Left lung (tissue), 10 donors: ENCODE measurements around the gene SLC22A17. TPM values are rescaled to one million over a fixed set of nuclear protein-coding genes. Genes with fewer than 3 reads are reported as not detected.

Source experiments
- ATAC-seq: fragments of 200-7000 bp; cut with Tn5 transposase; one replicate; pipeline ENCODE4 v1.9.1; 2020; ENCODE audit warnings: moderate library complexity
- DNase-seq, 4 donors: peaks; one replicate each; pipeline ENCODE4 v3.0.0-alpha.2; 2013 to 2020
- H3K27ac ChIP-seq, 2 donors: fragments of 200-600 bp; sonication (generic) in 1 of 2; one replicate each; pipeline versions ENCODE4 v1.5.0 to v1.8.0; 2020 to 2021
- H3K27me3 ChIP-seq, 2 donors: fragments of 200-600 bp; sonication (generic) in 1 of 2; one replicate each; pipeline versions ENCODE4 v1.5.0 to v1.8.0; 2020 to 2021
- H3K36me3 ChIP-seq, 2 donors: fragments of 200-600 bp; sonication (generic) in 1 of 2; one replicate each; pipeline versions ENCODE4 v1.5.0 to v1.8.0; 2020 to 2021
- H3K4me1 ChIP-seq, 2 donors: fragments of 200-600 bp; one replicate each; pipeline ENCODE4 v1.8.0; 2021
- H3K4me3 ChIP-seq, 2 donors: fragments of 200-600 bp; sonication (generic) in 1 of 2; one replicate each; pipeline versions ENCODE4 v1.5.0 to v1.8.0; 2020 to 2021; ENCODE audit warnings: mild to moderate bottlenecking in 1 of 2
- H3K9me3 ChIP-seq, 2 donors: fragments of 200-600 bp; sonication (generic) in 1 of 2; one replicate each; pipeline versions ENCODE4 v1.5.0 to v1.8.0; 2020 to 2021
- CTCF ChIP-seq, 2 donors: fragments of 200-600 bp; sonication (generic) in 1 of 2; IDR thresholded peaks; one replicate each; pipeline versions ENCODE4 v1.5.0 to v1.8.0; 2021; ENCODE audit warnings: antibody characterized with exemption in 2 of 2
- intact Hi-C, 2 donors: fragments of 100-400 bp; cut with DNase I; formaldehyde crosslinking; loops; one replicate each; pipeline versions ENCODE4 v1.11.2 to v1.14.2; 2022
- polyA plus RNA-seq, 6 donors: library from polyadenylated mRNA; unstranded; fragments of 120-200 nt; gene quantifications; one replicate each; pipeline ENCODE4 v1.2.1, GENCODE V29; 2013; ENCODE audit not compliant: insufficient read length in 6 of 6
- total RNA-seq, 2 donors: library from RNA; stranded (reverse); fragmentation: NEBNext Ultra II Directional; extraction: Animal tissue kit (Norgen Biotek cat#: 25700); gene quantifications; one replicate each; pipeline ENCODE4 v1.2.1, GENCODE V29; 2021
- donor health status: DM: no; HTN: yes; CAD: no.
- donor health status: DM: no; HTN: no; CAD: no.

Gene SLC22A17
- total and polyA plus RNA-seq, 8 donors: 13.2 to 41.5 (median 32.2) TPM

GRCh38 chr14:23355871-23356435, 3.3 kb upstream of the SLC22A17 start:
- DNase-seq (no peak), ATAC-seq (no peak)
- Histone ChIP-seq H3K4me3 (no peak overlapping the region), H3K4me1 (peaks cover 3 to 15% of the 10 kb centered on the region in 2 donors), H3K36me3 (peaks cover 0 to 6% of the 10 kb centered on the region in 2 donors), H3K27ac (no peak overlapping the region), H3K9me3 (no peaks in the 10 kb centered on the region), H3K27me3 (peaks cover 0 to 42% of the 10 kb centered on the region in 2 donors)
- no peak for TF ChIP-seq CTCF (IDR thresholded peaks at IDR 0.05)
- intact Hi-C loops: no loop called here

GRCh38 chr14:23354990-23355389, 2.3 kb upstream of the SLC22A17 start:
- peaks cover 0 to 47% of the 10 kb centered on the region in 2 donors for H3K27me3 ChIP-seq
- H3K36me3 ChIP-seq: peaks cover 0 to 6% of the 10 kb centered on the region in 2 donors
- H3K4me3 ChIP-seq: no peak overlapping the region
- TF ChIP-seq CTCF (IDR thresholded peaks at IDR 0.05): no peak
- H3K27ac ChIP-seq: no peak overlapping the region
- intact Hi-C loops: no loop called here
- peaks cover 3 to 15% of the 10 kb centered on the region in 2 donors for H3K4me1 ChIP-seq
- no peaks in the 10 kb centered on the region for H3K9me3 ChIP-seq
- DNase-seq: no peak
- no peak for ATAC-seq

GRCh38 chr14:23353433-23353780, 720 bp upstream of the SLC22A17 start:
- Histone ChIP-seq H3K27ac (no peak overlapping the region), H3K27me3 (peaks cover 0 to 47% of the 10 kb centered on the region in 2 donors), H3K9me3 (no peaks in the 10 kb centered on the region), H3K4me3 (no peak overlapping the region), H3K4me1 (peaks cover 3 to 15% of the 10 kb centered on the region in 2 donors), H3K36me3 (peaks cover 0 to 6% of the 10 kb centered on the region in 2 donors)
- no peak for ATAC-seq
- intact Hi-C loops: no loop called here
- TF ChIP-seq CTCF (IDR thresholded peaks at IDR 0.05): no peak
- peak in 1 of 4 donors; percentile 10 for DNase-seq

- intact Hi-C loops: no loop called here
- DNase-seq (peak in 1 of 4 donors; percentile 16), ATAC-seq (peak; percentile 55)
- no peak for TF ChIP-seq CTCF (IDR thresholded peaks at IDR 0.05)
- H3K4me1 ChIP-seq: peaks cover 3 to 15% of the 10 kb centered on the region in 2 donors
- H3K4me3 ChIP-seq: peak overlapping the region; percentile 46 to 75
- H3K27me3 ChIP-seq: peaks cover 0 to 47% of the 10 kb centered on the region in 2 donors
- no peaks in the 10 kb centered on the region for H3K36me3 ChIP-seq
- no peaks in the 10 kb centered on the region for H3K9me3 ChIP-seq
- no peak overlapping the region for H3K27ac ChIP-seq
These were observed 794 bp downstream of the SLC22A17 start for GRCh38 chr14:23351681-23352505.

GRCh38 chr14:23349156-23349845, 3.4 kb downstream of the SLC22A17 start:
- H3K9me3 ChIP-seq: no peaks in the 10 kb centered on the region
- H3K36me3 ChIP-seq: no peaks in the 10 kb centered on the region
- H3K4me1 ChIP-seq: peaks cover 3 to 15% of the 10 kb centered on the region in 2 donors
- ATAC-seq (no peak), DNase-seq (no peak)
- no peak for TF ChIP-seq CTCF (IDR thresholded peaks at IDR 0.05)
- H3K27ac ChIP-seq: no peak overlapping the region
- H3K27me3 ChIP-seq: peaks cover 0 to 39% of the 10 kb centered on the region in 2 donors
- H3K4me3 ChIP-seq: no peak overlapping the region
- intact Hi-C loops: loop anchor here in 1 of 2 donors (10.0 kb wide), 1 partner anchor 126 kb away; no protein-coding TSS in a partner anchor
